Cardiac muscle cell (in vitro differentiated cells and primary cell): ENCODE data around the gene RBPMS2. TPM values are rescaled to one million over a fixed set of nuclear protein-coding genes. Genes with fewer than 3 reads are reported as not detected.

Experiments used
- DNase-seq, 2 donors: peaks; one replicate each; pipeline versions ENCODE4 v3.0.0 to v3.0.0-alpha.2; 2010 to 2017; ENCODE audit warnings: low read depth in 1 of 2, low spot score in 1 of 2
- H3K27ac ChIP-seq: fragments of 200-600 bp; sonication (generic); 2 replicates; pipeline ENCODE4 v1.5.1; 2016
- H3K27me3 ChIP-seq: fragments of 200-600 bp; sonication (generic); 2 replicates; pipeline ENCODE4 v1.6.0; 2016; ENCODE audit warnings: control low read depth
- H3K36me3 ChIP-seq: fragments of 200-600 bp; sonication (generic); 2 replicates; pipeline ENCODE4 v1.5.1; 2016; ENCODE audit warnings: control low read depth
- H3K4me1 ChIP-seq: fragments of 200-600 bp; sonication (generic); 2 replicates; pipeline ENCODE4 v1.8.1; 2017; ENCODE audit warnings: low read depth, mild to moderate bottlenecking, mixed run types
- H3K4me3 ChIP-seq: fragments of 200-600 bp; sonication (generic); 2 replicates; pipeline ENCODE4 v1.5.1; 2016; ENCODE audit warnings: mild to moderate bottlenecking
- H3K9me3 ChIP-seq: fragments of 200-600 bp; sonication (generic); 2 replicates; pipeline ENCODE4 v1.5.1; 2017; ENCODE audit warnings: low read depth, mild to moderate bottlenecking, control low read depth
- CTCF ChIP-seq: IDR thresholded peaks from 2 replicates; pipeline ENCODE4 v1.5.1; 2012; ENCODE audit warnings: low read depth, mild to moderate bottlenecking, low read length
- polyA plus RNA-seq: library from polyadenylated mRNA; unstranded; fragments of >200 nt; fragmentation: Nextera tagmentation; extraction: Ambion mirVana; gene quantifications from 2 replicates; pipeline ENCODE4 v1.2.1, GENCODE V29; 2016
- total RNA-seq: library from RNA; depleted of rRNA; stranded (reverse); fragments of >200 nt; gene quantifications from 2 replicates; pipeline ENCODE4 v1.2.3, GENCODE V29; 2016

The RBPMS2 gene
- total and polyA plus RNA-seq, 2 experiments from 2014 or later = 35.4 to 213 TPM

GRCh38 chr15:64717130-64717529 lies 58.3 kb downstream of the RBPMS2 start:
- DNase-seq = no peak
- no peak for TF ChIP-seq CTCF
- Histone ChIP-seq H3K4me3 (no peak overlapping the region), H3K4me1 (no peaks in the 10 kb centered on the region), H3K9me3 (no peaks in the 10 kb centered on the region), H3K27ac (no peak overlapping the region), H3K36me3 (peaks cover 41% of the 10 kb centered on the region), H3K27me3 (no peaks in the 10 kb centered on the region)

GRCh38 chr15:64716452-64716851 lies 58.9 kb downstream of the RBPMS2 start:
- no peaks in the 10 kb centered on the region for H3K4me1 ChIP-seq
- DNase-seq = no peak
- no peaks in the 10 kb centered on the region for H3K27me3 ChIP-seq
- no peaks in the 10 kb centered on the region for H3K9me3 ChIP-seq
- peaks cover 41% of the 10 kb centered on the region for H3K36me3 ChIP-seq
- H3K4me3 ChIP-seq = no peak overlapping the region
- H3K27ac ChIP-seq = no peak overlapping the region
- TF ChIP-seq CTCF = no peak

GRCh38 chr15:64713592-64713991 lies 61.8 kb downstream of the RBPMS2 start:
- H3K4me3 ChIP-seq = no peak overlapping the region
- H3K27me3 ChIP-seq = no peaks in the 10 kb centered on the region
- DNase-seq = no peak
- H3K36me3 ChIP-seq = peaks cover 43% of the 10 kb centered on the region
- H3K4me1 ChIP-seq = no peaks in the 10 kb centered on the region
- no peak for TF ChIP-seq CTCF
- no peak overlapping the region for H3K27ac ChIP-seq
- H3K9me3 ChIP-seq = no peaks in the 10 kb centered on the region

- Histone ChIP-seq H3K4me1 (no peaks in the 10 kb centered on the region), H3K36me3 (peaks cover 40% of the 10 kb centered on the region), H3K27me3 (no peaks in the 10 kb centered on the region), H3K4me3 (no peak overlapping the region), H3K9me3 (no peaks in the 10 kb centered on the region), H3K27ac (no peak overlapping the region)
- no peak for DNase-seq
- no peak for TF ChIP-seq CTCF
Observed at GRCh38 chr15:64712353-64712752, 63.0 kb downstream of the RBPMS2 start.

GRCh38 chr15:64710676-64711428 lies 64.5 kb downstream of the RBPMS2 start:
- H3K4me3 ChIP-seq = no peak overlapping the region
- H3K9me3 ChIP-seq = no peaks in the 10 kb centered on the region
- no peak for TF ChIP-seq CTCF
- no peaks in the 10 kb centered on the region for H3K27me3 ChIP-seq
- H3K27ac ChIP-seq = no peak overlapping the region
- no peaks in the 10 kb centered on the region for H3K4me1 ChIP-seq
- DNase-seq = no peak
- peaks cover 29% of the 10 kb centered on the region for H3K36me3 ChIP-seq
